HepG2 (cell line): Measurements from ENCODE around the gene SLC35F6. TPM values are rescaled to one million over a fixed set of nuclear protein-coding genes. Genes with fewer than 3 reads are reported as not detected.
A peak's percentile ranks its signal among the peaks of the same experiment; 100 is the strongest.

ENCODE experiments used
- ATAC-seq: fragments of 200-7000 bp; cut with Tn5 transposase; 3 replicates; pipeline ENCODE4 v1.9.1; 2020; ENCODE audit warnings: mild to moderate bottlenecking, moderate library complexity
- BruUV-seq: library from RNA; stranded (reverse); fragments of 400-500 nt; replicated peaks from 2 replicates; lab custom pipeline; 2021; lab: Mats Ljungman, UMichigan
- CTCF ChIA-PET: fragments of 300-600 bp; formaldehyde crosslinking; extraction: SDS; loops from one replicate; lab custom pipeline; 2021; ENCODE audit warnings: low total read pairs, inconsistent platforms, low intra/inter-chr PET ratio; lab: Yijun Ruan, JAX
- POLR2A ChIA-PET: fragments of 350-600 bp; sonication (Branson Sonifier 250); formaldehyde crosslinking; loops from one replicate; lab custom pipeline; 2020; ENCODE audit warnings: antibody characterized with exemption, inconsistent platforms; lab: Yijun Ruan, JAX
- DNase-seq: peaks from one replicate; pipeline ENCODE4 v3.0.0-alpha.2; 2015; ENCODE audit warnings: low spot score
- FAIRE-seq: peaks from 3 replicates; lab custom pipeline; 2011; peaks lifted over from hg19 to GRCh38; lab: Jason Lieb, UNC
- H2AFZ ChIP-seq: one replicate; pipeline ENCODE4 v1.6.1; 2011; ENCODE audit warnings: low read length, inconsistent platforms
- H3K27ac ChIP-seq: fragments of 300-600 bp; 3 replicates; pipeline ENCODE4 v1.8.0; 2011; ENCODE audit warnings: mixed run types, mild to moderate bottlenecking, mixed read lengths, low read length, inconsistent platforms; ENCODE audit not compliant: insufficient read depth; ENCODE audit errors: extremely low read length
- H3K27me3 ChIP-seq, 2 experiments: fragments of 200-600 bp in 1 of 2; 2 replicates in 1 of 2; 3 replicates in 1 of 2; pipeline versions ENCODE4 v1.6.0 to v1.8.0; 2011; ENCODE audit warnings: low read length in 2 of 2, mild to moderate bottlenecking in 2 of 2, moderate library complexity in 2 of 2, inconsistent platforms in 1 of 2; ENCODE audit not compliant: insufficient read depth in 2 of 2, control insufficient read depth in 1 of 2
- H3K36me3 ChIP-seq, 2 experiments: fragments of 200-600 bp in 1 of 2; replicated peaks in 1 of 2; 2 replicates in 1 of 2; 3 replicates in 1 of 2; pipeline versions ENCODE4 v1.5.1 to v1.8.0; 2011; ENCODE audit warnings: low read length in 2 of 2, inconsistent platforms in 1 of 2; ENCODE audit not compliant: insufficient read depth in 2 of 2, control insufficient read depth in 1 of 2
- H3K4me1 ChIP-seq: 2 replicates; pipeline ENCODE4 v1.5.1; 2012; ENCODE audit warnings: low read length, inconsistent platforms; ENCODE audit not compliant: insufficient read depth
- H3K4me2 ChIP-seq: 2 replicates; pipeline ENCODE4 v1.6.0; 2011; ENCODE audit warnings: low read depth, low read length, inconsistent platforms
- H3K4me3 ChIP-seq, 3 experiments: fragments of 200-600 bp in 1 of 3; sonication (generic), shearing (Covaris generic) in 1 of 3; replicated peaks in 1 of 3; 2 replicates each; pipeline ENCODE4 v1.5.1; 2011 to 2016; ENCODE audit warnings: low read length in 3 of 3, inconsistent platforms in 2 of 3, low read depth in 2 of 3, mild to moderate bottlenecking in 2 of 3, control low read depth in 1 of 3, mixed read lengths in 1 of 3; ENCODE audit not compliant: insufficient read depth in 1 of 3
- H3K79me2 ChIP-seq: one replicate; pipeline ENCODE4 v1.6.1; 2011; ENCODE audit warnings: low read length, inconsistent platforms; ENCODE audit not compliant: insufficient read depth
- H3K9ac ChIP-seq: 2 replicates; pipeline ENCODE4 v1.6.0; 2011; ENCODE audit warnings: mild to moderate bottlenecking, low read depth, low read length, inconsistent platforms; ENCODE audit not compliant: insufficient read depth
- H3K9me3 ChIP-seq: 2 replicates; pipeline ENCODE4 v1.5.1; 2012; ENCODE audit warnings: mild to moderate bottlenecking, low read length
- H4K20me1 ChIP-seq: 2 replicates; pipeline ENCODE4 v1.6.0; 2011; ENCODE audit warnings: inconsistent platforms, mild to moderate bottlenecking, low read length, moderate library complexity; ENCODE audit not compliant: insufficient read depth
- IRX3 ChIP-seq: sonication (generic); formaldehyde crosslinking; IDR thresholded peaks from 2 replicates; pipeline ENCODE4 v1.8.1; 2023; ENCODE audit warnings: mild to moderate bottlenecking, low read depth, missing genetic modification reagents, borderline replicate concordance
- ZBTB40 ChIP-seq, 2 experiments: fragments of 450-650 bp in 1 of 2; sonication (generic) in 1 of 2; formaldehyde crosslinking in 1 of 2; IDR thresholded peaks; 2 replicates each; pipeline versions ENCODE4 v1.6.1 to v1.8.0; 2016 to 2022; ENCODE audit warnings: antibody characterized with exemption in 1 of 2, mild to moderate bottlenecking in 1 of 2, missing genetic modification reagents in 1 of 2
- WGBS: methylation state at CpG from one replicate; pipeline ENCODE4 v1.1.6; 2017; ENCODE audit warnings: low lambda C conversion rate; 5-methylcytosine and 5-hydroxymethylcytosine counted together
- in situ Hi-C: cut with HindIII; loops from 2 replicates; pipeline ENCODE4 v1.10.0; 2017; ENCODE audit warnings: low pct_unique_long_range_greater_than_20kb; ENCODE audit not compliant: extremely low pct_ligation_motif_present
- intact Hi-C: fragments of 100-400 bp; cut with micrococcal nuclease; formaldehyde crosslinking; loops from one replicate; pipeline ENCODE4 v1.10.0; 2022; ENCODE audit not compliant: unreplicated experiment
- polyA plus RNA-seq, 8 experiments: library from polyadenylated mRNA; depleted of rRNA in 3 of 8; stranded (reverse) in 7 of 8; unstranded in 1 of 8; fragments of >200 nt; fragmentation: Illumina TruSeq in 4 of 8; extraction: Trizol in 4 of 8; gene quantifications; 2 replicates each; pipeline versions ENCODE4 v1.2.1 to v1.2.3, GENCODE V29; 2011 to 2016; ENCODE audit warnings: low read depth in 4 of 8, missing spikeins in 1 of 8, mixed read lengths in 1 of 8; ENCODE audit not compliant: insufficient read depth in 1 of 8
- total RNA-seq, 5 experiments: library from RNA; depleted of rRNA; stranded (reverse); fragments of >200 nt; fragmentation: Illumina TruSeq; extraction: Trizol; gene quantifications; 2 replicates each; pipeline ENCODE4 v1.2.3, GENCODE V29; 2016; ENCODE audit warnings: low read depth in 1 of 5

The SLC35F6 gene
- total and polyA plus RNA-seq, 2 of the 13 experiments (the other 11 are each of a cell fraction or from before 2014, with no cell fraction given), result 15.2 to 21.2 TPM

- H2AFZ ChIP-seq, result no peak overlapping the region
- no peak for DNase-seq
- CTCF ChIA-PET, result no interaction called here
- intact Hi-C loops (no loop called here), in situ Hi-C loops (no loop called here)
- WGBS, result 24% methylated on average over 2 of the region's 2 CpGs
- no peaks in the 10 kb centered on the region for H3K36me3 ChIP-seq
- TF ChIP-seq ZBTB40 (IDR thresholded peaks at IDR 0.05) (peak; percentile 79), ZBTB40 (CRISPR knock-in tag; IDR thresholded peaks at IDR 0.05) (peak; percentile 98), IRX3 (no peak)
- no peak overlapping the region for H3K9ac ChIP-seq
- peaks cover 22% of the 10 kb centered on the region for H3K4me1 ChIP-seq
- no peak overlapping the region for H3K4me2 ChIP-seq
- no TSS peak for BruUV-seq
- no peaks in the 10 kb centered on the region for H3K79me2 ChIP-seq
- ATAC-seq, result no peak
- FAIRE-seq, result no peak
- H3K9me3 ChIP-seq, result no peaks in the 10 kb centered on the region
- no peaks in the 10 kb centered on the region for H4K20me1 ChIP-seq
- no peak overlapping the region for H3K27ac ChIP-seq
- POLR2A ChIA-PET, result no interaction called here
- peaks cover 0 to 68% of the 10 kb centered on the region in 2 experiments; a peak in 4 of 5 replicates for H3K27me3 ChIP-seq
- H3K4me3 ChIP-seq, result no peak overlapping the region
Measured at GRCh38 chr2:26716769-26717168, 47.3 kb upstream of the SLC35F6 start.
